DOHH2 (cell line): ENCODE measurements around the gene CAND1.

ENCODE experiments used
- H3F3A ChIP-seq: fragments of 200-600 bp; sonication (generic), shearing (Covaris generic); 2 replicates; pipeline ENCODE4 v1.6.0; 2016; ENCODE audit warnings: antibody characterized with exemption, mild to moderate bottlenecking; ENCODE audit not compliant: control insufficient read depth, insufficient read depth
- H3K27ac ChIP-seq: fragments of 200-600 bp; sonication (generic); 2 replicates; pipeline ENCODE4 v1.5.1; 2014; ENCODE audit warnings: low read depth, mild to moderate bottlenecking, low read length, moderate library complexity
- H3K27me3 ChIP-seq: fragments of 200-600 bp; sonication (generic); 2 replicates; pipeline ENCODE4 v1.6.1; 2014; ENCODE audit warnings: mild to moderate bottlenecking, low read length, mixed read lengths; ENCODE audit not compliant: control insufficient read depth
- H3K36me3 ChIP-seq: fragments of 200-600 bp; sonication (generic); 2 replicates; pipeline ENCODE4 v1.6.1; 2014; ENCODE audit warnings: mild to moderate bottlenecking, low read length, moderate library complexity, mixed read lengths; ENCODE audit not compliant: control insufficient read depth
- H3K4me1 ChIP-seq: fragments of 200-600 bp; sonication (generic); 2 replicates; pipeline ENCODE4 v1.6.1; 2014; ENCODE audit warnings: mild to moderate bottlenecking, low read length, mixed read lengths; ENCODE audit not compliant: control insufficient read depth
- H3K4me2 ChIP-seq: fragments of 200-600 bp; sonication (generic); 2 replicates; pipeline ENCODE4 v1.6.0; 2014; ENCODE audit warnings: mild to moderate bottlenecking, low read length, moderate library complexity
- H3K4me3 ChIP-seq: fragments of 200-600 bp; sonication (generic); 2 replicates; pipeline ENCODE4 v1.5.1; 2014; ENCODE audit warnings: mild to moderate bottlenecking, low read length, mixed read lengths
- H3K79me2 ChIP-seq: fragments of 200-600 bp; sonication (generic); 2 replicates; pipeline ENCODE4 v1.6.1; 2014; ENCODE audit warnings: mild to moderate bottlenecking, low read length, mixed read lengths; ENCODE audit not compliant: control insufficient read depth
- H3K9me2 ChIP-seq: fragments of 200-600 bp; sonication (generic); replicated peaks from 2 replicates; pipeline ENCODE4 v1.6.1; 2014; ENCODE audit warnings: mild to moderate bottlenecking, low read length, mixed read lengths; ENCODE audit not compliant: control insufficient read depth
- H3K9me3 ChIP-seq: fragments of 200-600 bp; sonication (generic); 2 replicates; pipeline ENCODE4 v1.6.1; 2014; ENCODE audit warnings: antibody characterized with exemption, low read length, mixed read lengths; ENCODE audit not compliant: control insufficient read depth, insufficient read depth
- H4K20me1 ChIP-seq: fragments of 200-600 bp; sonication (generic); 2 replicates; pipeline ENCODE4 v1.6.0; 2014; ENCODE audit warnings: low read depth, mild to moderate bottlenecking, antibody characterized with exemption, low read length, moderate library complexity; ENCODE audit not compliant: control insufficient read depth, insufficient read depth
- CTCF ChIP-seq: fragments of 200-600 bp; sonication (generic); IDR thresholded peaks from one replicate; pipeline ENCODE4 v1.5.1; 2014; ENCODE audit warnings: antibody characterized with exemption, mild to moderate bottlenecking, low read depth, low read length; ENCODE audit not compliant: poor library complexity, severe bottlenecking
- EZH2phosphoT487 ChIP-seq: fragments of 200-600 bp; sonication (generic); IDR thresholded peaks from 2 replicates; pipeline ENCODE4 v1.6.1; 2017; ENCODE audit warnings: borderline replicate concordance, mild to moderate bottlenecking, antibody characterized with exemption, low read length, moderate library complexity, mixed read lengths

Gene CAND1

GRCh38 chr12:67254372-67255026, 14.7 kb upstream of the CAND1 start:
- no peaks in the 10 kb centered on the region for H3K79me2 ChIP-seq
- no peaks in the 10 kb centered on the region for H3K4me1 ChIP-seq
- H3K9me2 ChIP-seq: no peaks in the 10 kb centered on the region
- TF ChIP-seq EZH2phosphoT487 (no peak), CTCF (no peak)
- H4K20me1 ChIP-seq: no peaks in the 10 kb centered on the region
- no peak overlapping the region for H3K27ac ChIP-seq
- H3K9me3 ChIP-seq: no peaks in the 10 kb centered on the region
- no peaks in the 10 kb centered on the region for H3K27me3 ChIP-seq
- no peaks in the 10 kb centered on the region for H3F3A ChIP-seq
- no peaks in the 10 kb centered on the region for H3K36me3 ChIP-seq
- no peak overlapping the region for H3K4me2 ChIP-seq
- no peak overlapping the region for H3K4me3 ChIP-seq

GRCh38 chr12:67256649-67257048, 12.5 kb upstream of the CAND1 start:
- Histone ChIP-seq H3F3A (no peaks in the 10 kb centered on the region), H3K4me2 (no peak overlapping the region), H4K20me1 (no peaks in the 10 kb centered on the region), H3K79me2 (no peaks in the 10 kb centered on the region), H3K36me3 (no peaks in the 10 kb centered on the region), H3K27me3 (no peaks in the 10 kb centered on the region), H3K4me3 (no peak overlapping the region), H3K27ac (no peak overlapping the region), H3K9me3 (no peaks in the 10 kb centered on the region), H3K9me2 (no peaks in the 10 kb centered on the region), H3K4me1 (no peaks in the 10 kb centered on the region)
- TF ChIP-seq CTCF (no peak), EZH2phosphoT487 (no peak)

GRCh38 chr12:67263471-67263870, 5.7 kb upstream of the CAND1 start:
- Histone ChIP-seq H3K4me3 (no peak overlapping the region), H3K9me2 (no peaks in the 10 kb centered on the region), H3K4me1 (peaks cover 8% of the 10 kb centered on the region), H4K20me1 (no peaks in the 10 kb centered on the region), H3K36me3 (no peaks in the 10 kb centered on the region), H3K27me3 (no peaks in the 10 kb centered on the region), H3F3A (no peaks in the 10 kb centered on the region), H3K4me2 (no peak overlapping the region), H3K9me3 (0 out of 2 replicates have a peak, but pooled peaks cover 2% of the 10 kb centered on the region), H3K79me2 (peaks cover 7% of the 10 kb centered on the region), H3K27ac (no peak overlapping the region)
- TF ChIP-seq CTCF (no peak), EZH2phosphoT487 (no peak)
